Uterus (tissue), 2 donors: Measurements from ENCODE around the gene HMHB1.

ENCODE experiments used
- CTCF ChIP-seq, 4 experiments: fragments of 200-600 bp in 2 of 4; fragments of 450-650 bp in 2 of 4; sonication (generic) in 2 of 4; IDR thresholded peaks; one replicate each; pipeline ENCODE4 v1.5.1; 2016 to 2019; ENCODE audit warnings: antibody characterized with exemption in 4 of 4, mild to moderate bottlenecking in 2 of 4, moderate library complexity in 1 of 4
- POLR2A ChIP-seq, 2 donors: fragments of 450-650 bp; IDR thresholded peaks; one replicate each; pipeline ENCODE4 v1.6.1; 2016; ENCODE audit warnings: antibody characterized with exemption in 2 of 2, mild to moderate bottlenecking in 1 of 2, moderate library complexity in 1 of 2

GRCh38 chr5:143842920-143843319 is 31.0 kb downstream of the HMHB1 start:
- TF ChIP-seq CTCF (IDR thresholded peaks at IDR 0.05) (no peak), POLR2A (IDR thresholded peaks at IDR 0.05) (no peak)
